Neuronal stem cell (in vitro differentiated cells): Measurements from ENCODE around the gene SALL4.
"Not testable (repeated sequence)": the region's sequence is repeated elsewhere in the genome, so short reads cannot be mapped to it uniquely, and the experiment has no call there.

ENCODE experiments used
- DNase-seq: peaks from one replicate; pipeline ENCODE4 v3.0.0-alpha.2; 2013; ENCODE audit warnings: low spot score
- H2AFZ ChIP-seq: one replicate; pipeline ENCODE4 v1.6.1; 2013; ENCODE audit warnings: mild to moderate bottlenecking, low read length, inconsistent platforms
- H2AK5ac ChIP-seq: 2 replicates; pipeline ENCODE4 v1.6.1; 2013; ENCODE audit warnings: low read depth, mild to moderate bottlenecking, inconsistent platforms, low read length, moderate library complexity, mixed read lengths
- H2BK120ac ChIP-seq: 2 replicates; pipeline ENCODE4 v1.6.1; 2013; ENCODE audit warnings: low read depth, mild to moderate bottlenecking, inconsistent platforms, low read length, moderate library complexity, mixed read lengths
- H2BK12ac ChIP-seq: one replicate; pipeline ENCODE4 v1.6.1; 2013; ENCODE audit warnings: low read length, inconsistent platforms
- H2BK15ac ChIP-seq: 2 replicates; pipeline ENCODE4 v1.6.1; 2013; ENCODE audit warnings: mild to moderate bottlenecking, low read length, inconsistent platforms, mixed read lengths
- H2BK5ac ChIP-seq: one replicate; pipeline ENCODE4 v1.6.1; 2013; ENCODE audit warnings: inconsistent platforms, mild to moderate bottlenecking, low read length, moderate library complexity
- H3K14ac ChIP-seq: one replicate; pipeline ENCODE4 v1.6.1; 2013; ENCODE audit warnings: low read length, inconsistent platforms
- H3K18ac ChIP-seq: 2 replicates; pipeline ENCODE4 v1.6.1; 2013; ENCODE audit warnings: low read length, inconsistent platforms
- H3K23ac ChIP-seq: 2 replicates; pipeline ENCODE4 v1.6.1; 2013; ENCODE audit warnings: low read depth, mild to moderate bottlenecking, mixed read lengths, low read length, inconsistent platforms; ENCODE audit not compliant: poor library complexity
- H3K27ac ChIP-seq: replicated peaks from 3 replicates; pipeline ENCODE4 v1.5.1; 2013; ENCODE audit warnings: low read length, inconsistent platforms
- H3K27me3 ChIP-seq, 3 experiments: 2 replicates each; pipeline ENCODE4 v1.6.1; 2013; ENCODE audit warnings: low read length in 3 of 3, mild to moderate bottlenecking in 2 of 3, inconsistent platforms in 1 of 3, low read depth in 1 of 3, mixed read lengths in 1 of 3, moderate library complexity in 1 of 3; ENCODE audit not compliant: control insufficient read depth in 3 of 3, insufficient read depth in 3 of 3
- H3K36me3 ChIP-seq, 2 donors: replicated peaks in 1 of 2; 2 replicates each; pipeline ENCODE4 v1.6.1; 2013; ENCODE audit warnings: low read length in 2 of 2; ENCODE audit not compliant: control insufficient read depth in 2 of 2, insufficient read depth in 2 of 2
- H3K4ac ChIP-seq: 2 replicates; pipeline ENCODE4 v1.6.1; 2013; ENCODE audit warnings: inconsistent platforms, mild to moderate bottlenecking, low read length, moderate library complexity
- H3K4me1 ChIP-seq, 2 donors: 1 replicate in 1 of 2; 2 replicates in 1 of 2; pipeline ENCODE4 v1.6.1; 2013; ENCODE audit warnings: low read length in 2 of 2, low read depth in 1 of 2; ENCODE audit not compliant: control insufficient read depth in 2 of 2, insufficient read depth in 1 of 2
- H3K4me2 ChIP-seq: one replicate; pipeline ENCODE4 v1.6.1; 2013; ENCODE audit warnings: mild to moderate bottlenecking, low read length, inconsistent platforms; ENCODE audit not compliant: insufficient read depth, poor library complexity, severe bottlenecking
- H3K4me3 ChIP-seq, 2 donors: 2 replicates each; pipeline ENCODE4 v1.5.1; 2013; ENCODE audit warnings: low read length in 2 of 2, mild to moderate bottlenecking in 2 of 2, inconsistent platforms in 1 of 2, moderate library complexity in 1 of 2
- H3K79me1 ChIP-seq: one replicate; pipeline ENCODE4 v1.6.1; 2013; ENCODE audit warnings: low read depth, mild to moderate bottlenecking, inconsistent platforms, low read length, moderate library complexity
- H3K9ac ChIP-seq: one replicate; pipeline ENCODE4 v1.6.1; 2013; ENCODE audit warnings: mild to moderate bottlenecking, low read depth, low read length, inconsistent platforms; ENCODE audit not compliant: poor library complexity
- H3K9me3 ChIP-seq, 2 donors: replicated peaks in 1 of 2; 2 replicates each; pipeline versions ENCODE3 to v1.6.1; 2013; ENCODE audit warnings: low read length in 2 of 2, mild to moderate bottlenecking in 2 of 2, inconsistent platforms in 1 of 2, low read depth in 1 of 2, mixed read lengths in 1 of 2, moderate library complexity in 1 of 2; ENCODE audit not compliant: control insufficient read depth in 2 of 2, insufficient read depth in 1 of 2
- H4K8ac ChIP-seq: one replicate; pipeline ENCODE4 v1.6.1; 2013; ENCODE audit warnings: low read depth, mild to moderate bottlenecking, inconsistent platforms, low read length, moderate library complexity
- H4K91ac ChIP-seq: one replicate; pipeline ENCODE4 v1.6.1; 2013; ENCODE audit warnings: low read length, low read depth, mild to moderate bottlenecking, inconsistent platforms; ENCODE audit not compliant: poor library complexity
- WGBS, 2 donors: extraction: QIAGEN DNeasy Blood & Tissue Kit; methylation state at CpG; one replicate each; pipeline ENCODE4 v1.1.7; 2013; ENCODE audit warnings: missing lambda C conversion rate in 2 of 2, mixed read lengths in 1 of 2; ENCODE audit not compliant: insufficient read length in 2 of 2, insufficient replicate concordance in 1 of 2; ENCODE audit errors: extremely low coverage in 2 of 2; 5-methylcytosine and 5-hydroxymethylcytosine counted together

Gene SALL4

GRCh38 chr20:51767867-51768758 is 34.2 kb downstream of the SALL4 start, which contains the start of gene ATP9A:
Gene ATP9A (minus strand): TSS chr20:51768390. CDS start chr20:51768369, 21 bp downstream.
- peak within 1 kb of the TSS; percentile 12 for H3K14ac ChIP-seq
- H3K36me3 ChIP-seq = no peaks in the 10 kb centered on the region
- peaks cover 0 to 4% (median 3%) of the 10 kb centered on the region in 3 experiments for H3K27me3 ChIP-seq
- DNase-seq = no peak
- H3K18ac ChIP-seq = peak within 1 kb of the TSS; percentile 90
- H3K4ac ChIP-seq = no peak within 1 kb of the TSS
- H3K4me3 ChIP-seq = peak within 1 kb of the TSS; percentile 79 to 85
- WGBS, 2 donors = no CpG with 5 or more reads among the region's 131 CpGs
- peak within 1 kb of the TSS; percentile 70 for H2AK5ac ChIP-seq
- peak within 1 kb of the TSS; percentile 90 for H2AFZ ChIP-seq
- H4K8ac ChIP-seq = peak within 1 kb of the TSS; percentile 48
- H2BK15ac ChIP-seq = peak within 1 kb of the TSS; percentile 71
- peak within 1 kb of the TSS; percentile 39 for H2BK5ac ChIP-seq
- H3K9me3 ChIP-seq = peaks cover 0 to 3% of the 10 kb centered on the region in 2 donors
- peak within 1 kb of the TSS; percentile 86 for H3K9ac ChIP-seq
- peaks cover 0 to 3% of the 10 kb centered on the region in 2 donors for H3K4me1 ChIP-seq
- H2BK12ac ChIP-seq = peak within 1 kb of the TSS; percentile 82
- no peak within 1 kb of the TSS for H4K91ac ChIP-seq
- no peak within 1 kb of the TSS for H2BK120ac ChIP-seq
- peak within 1 kb of the TSS; percentile 6 for H3K23ac ChIP-seq
- H3K79me1 ChIP-seq = peaks cover 3% of the 10 kb centered on the region
- no peak within 1 kb of the TSS for H3K27ac ChIP-seq
- peak within 1 kb of the TSS; percentile 98 for H3K4me2 ChIP-seq

- Histone ChIP-seq H3K18ac (peak overlapping the region; percentile 90), H3K4ac (no peak overlapping the region), H4K91ac (no peak overlapping the region), H2BK120ac (no peak overlapping the region), H2BK12ac (no peak overlapping the region), H2AFZ (peak overlapping the region; percentile 90), H3K14ac (no peak overlapping the region), H3K27ac (no peak overlapping the region), H3K9me3 (peaks cover 0 to 3% of the 10 kb centered on the region in 2 donors), H3K4me2 (peak overlapping the region; percentile 98), H3K4me3 (peak overlapping the region; percentile 79 to 85), H3K4me1 (peaks cover 0 to 3% of the 10 kb centered on the region in 2 donors), H2AK5ac (peak overlapping the region; percentile 70), H3K23ac (no peak overlapping the region), H3K79me1 (peaks cover 3% of the 10 kb centered on the region), H4K8ac (no peak overlapping the region), H3K27me3 (peaks cover 0 to 4% (median 3%) of the 10 kb centered on the region in 3 experiments), H2BK5ac (no peak overlapping the region), H3K9ac (peak overlapping the region; percentile 72), H3K36me3 (no peaks in the 10 kb centered on the region), H2BK15ac (peak overlapping the region; percentile 71)
- DNase-seq = peak; percentile 39
- WGBS, 2 donors = no CpG with 5 or more reads among the region's 61 CpGs
These were observed 35.1 kb downstream of the SALL4 start for GRCh38 chr20:51766994-51767866.

GRCh38 chr20:51765381-51765780 is 36.9 kb downstream of the SALL4 start:
- H3K18ac ChIP-seq, H3K27ac ChIP-seq, H3K4me3 ChIP-seq, H2BK12ac ChIP-seq, H3K14ac ChIP-seq, H3K4me2 ChIP-seq, H3K4ac ChIP-seq, H3K36me3 ChIP-seq, H2AFZ ChIP-seq, H3K79me1 ChIP-seq, H3K27me3 ChIP-seq, H2BK15ac ChIP-seq, H2BK5ac ChIP-seq, DNase-seq, H2BK120ac ChIP-seq, H3K23ac ChIP-seq, H4K91ac ChIP-seq, H2AK5ac ChIP-seq, H4K8ac ChIP-seq, H3K9me3 ChIP-seq, H3K4me1 ChIP-seq, H3K9ac ChIP-seq: not testable (repeated sequence)
- WGBS, 2 donors = no CpG with 5 or more reads among the region's 10 CpGs
